HepG2 (cell line): ENCODE results near the gene TACC2. TPM values are rescaled to one million over a fixed set of nuclear protein-coding genes. Genes with fewer than 3 reads are reported as not detected.

Source experiments
- CERS6 ChIP-seq: sonication (generic); formaldehyde crosslinking; IDR thresholded peaks from 2 replicates; pipeline ENCODE4 v1.5.0; 2020; ENCODE audit warnings: missing genetic modification reagents
- FOXM1 ChIP-seq: sonication (generic); formaldehyde crosslinking; IDR thresholded peaks from 2 replicates; pipeline ENCODE4 v1.5.0; 2020; ENCODE audit warnings: missing genetic modification reagents
- GATAD1 ChIP-seq: IDR thresholded peaks from 2 replicates; pipeline ENCODE4 v1.6.1; 2016; ENCODE audit warnings: missing genetic modification reagents, missing compliant biosample characterization
- MAZ ChIP-seq, 2 experiments: sonication (generic) in 1 of 2; formaldehyde crosslinking in 1 of 2; IDR thresholded peaks; 2 replicates each; pipeline versions ENCODE4 v1.5.0 to v1.6.1; 2012 to 2020; ENCODE audit warnings: low read depth in 2 of 2, mild to moderate bottlenecking in 2 of 2, borderline replicate concordance in 1 of 2, improper control_type of control experiment in 1 of 2, low read length in 1 of 2, missing genetic modification reagents in 1 of 2, moderate library complexity in 1 of 2
- NBN ChIP-seq: fragments of 450-650 bp; conservative IDR thresholded peaks from 2 replicates; pipeline ENCODE4 v1.6.1; 2017
- NFYC ChIP-seq: IDR thresholded peaks from 2 replicates; pipeline ENCODE4 v1.6.1; 2016; ENCODE audit warnings: missing genetic modification reagents, missing compliant biosample characterization
- RERE ChIP-seq: IDR thresholded peaks from 2 replicates; pipeline ENCODE4 v1.6.1; 2016; ENCODE audit warnings: low read depth, missing genetic modification reagents, missing compliant biosample characterization
- RORA ChIP-seq: sonication (generic); formaldehyde crosslinking; IDR thresholded peaks from 2 replicates; pipeline ENCODE4 v1.5.0; 2020; ENCODE audit warnings: mild to moderate bottlenecking, missing genetic modification reagents, moderate library complexity
- SCMH1 ChIP-seq: sonication (generic); formaldehyde crosslinking; IDR thresholded peaks from 2 replicates; pipeline ENCODE4 v1.9.0; 2021; ENCODE audit warnings: missing genetic modification reagents, mild to moderate bottlenecking, borderline replicate concordance
- TBX2 ChIP-seq: sonication (generic); formaldehyde crosslinking; IDR thresholded peaks from 2 replicates; pipeline ENCODE4 v1.5.0; 2020; ENCODE audit warnings: missing genetic modification reagents, mild to moderate bottlenecking, borderline replicate concordance
- TCF7L2 ChIP-seq: IDR thresholded peaks from 2 replicates; pipeline ENCODE4 v1.6.1; 2011; ENCODE audit warnings: mild to moderate bottlenecking, low read depth, low read length, moderate library complexity
- TFDP1 ChIP-seq: IDR thresholded peaks from 2 replicates; pipeline ENCODE4 v1.6.1; 2016; ENCODE audit warnings: missing compliant biosample characterization, missing genetic modification reagents, borderline replicate concordance
- TRIM24 ChIP-seq: sonication (generic); formaldehyde crosslinking; IDR thresholded peaks from 2 replicates; pipeline ENCODE4 v1.8.0; 2022; ENCODE audit warnings: mild to moderate bottlenecking, missing genetic modification reagents
- ZBTB10 ChIP-seq: sonication (generic); formaldehyde crosslinking; IDR thresholded peaks from 2 replicates; pipeline ENCODE4 v1.4.0; 2020; ENCODE audit warnings: missing genetic modification reagents, borderline replicate concordance
- ZNF143 ChIP-seq: sonication (generic); formaldehyde crosslinking; IDR thresholded peaks from 2 replicates; pipeline ENCODE4 v1.4.0; 2020; ENCODE audit warnings: missing genetic modification reagents
- ZNF232 ChIP-seq: sonication (generic); formaldehyde crosslinking; IDR thresholded peaks from 2 replicates; pipeline ENCODE4 v1.4.0; 2020; ENCODE audit warnings: missing genetic modification reagents, borderline replicate concordance
- ZNF550 ChIP-seq: sonication (generic); formaldehyde crosslinking; IDR thresholded peaks from 2 replicates; pipeline ENCODE4 v1.4.0; 2020; ENCODE audit warnings: mild to moderate bottlenecking, missing genetic modification reagents, borderline replicate concordance
- ZNF556 ChIP-seq: sonication (generic); formaldehyde crosslinking; IDR thresholded peaks from 2 replicates; pipeline ENCODE4 v1.4.0; 2020; ENCODE audit warnings: mild to moderate bottlenecking, missing genetic modification reagents, borderline replicate concordance
- polyA plus RNA-seq, 8 experiments: library from polyadenylated mRNA; depleted of rRNA in 3 of 8; stranded (reverse) in 7 of 8; unstranded in 1 of 8; fragments of >200 nt; fragmentation: Illumina TruSeq in 4 of 8; extraction: Trizol in 4 of 8; gene quantifications; 2 replicates each; pipeline versions ENCODE4 v1.2.1 to v1.2.3, GENCODE V29; 2011 to 2016; ENCODE audit warnings: low read depth in 4 of 8, missing spikeins in 1 of 8, mixed read lengths in 1 of 8; ENCODE audit not compliant: insufficient read depth in 1 of 8
- total RNA-seq, 5 experiments: library from RNA; depleted of rRNA; stranded (reverse); fragments of >200 nt; fragmentation: Illumina TruSeq; extraction: Trizol; gene quantifications; 2 replicates each; pipeline ENCODE4 v1.2.3, GENCODE V29; 2016; ENCODE audit warnings: low read depth in 1 of 5

Gene TACC2
- total and polyA plus RNA-seq, 2 of the 13 experiments (the other 11 are each of a cell fraction or from before 2014, with no cell fraction given), result 11.8 to 16.0 TPM

- TF ChIP-seq ZNF232 (CRISPR knock-in tag), result peak; percentile 32; the same call in 1 of the 2 replicates
- TF ChIP-seq ZNF143, result peak; percentile 57; the same call in 1 of the 2 replicates
- peak; percentile 91; the same call in 1 of the 2 replicates for TF ChIP-seq RERE (CRISPR knock-in tag)
- no peak for TF ChIP-seq CERS6 (CRISPR knock-in tag)
- peak; percentile 36; the same call in 1 of the 2 replicates for TF ChIP-seq NFYC (CRISPR knock-in tag)
- no peak for TF ChIP-seq TRIM24 (CRISPR knock-in tag)
- peak; percentile 97 for TF ChIP-seq MAZ (IDR thresholded peaks at IDR 0.05; ENCODE audit: borderline replicate concordance, low read depth, low read length)
- peak; percentile 76; the same call in 1 of the 2 replicates for TF ChIP-seq MAZ (CRISPR knock-in tag; IDR thresholded peaks at IDR 0.05; ENCODE audit: low read depth)
- TF ChIP-seq GATAD1, result peak; percentile 70
- no peak for TF ChIP-seq SCMH1
- peak; percentile 91 for TF ChIP-seq TBX2 (CRISPR knock-in tag)
- TF ChIP-seq NBN, result no peak
- TF ChIP-seq TCF7L2, result no peak
- TF ChIP-seq ZNF550 (CRISPR knock-in tag), result no peak
- TF ChIP-seq ZBTB10, result no peak
- TF ChIP-seq ZNF556 (CRISPR knock-in tag), result peak; percentile 73; the same call in 1 of the 2 replicates
- no peak for TF ChIP-seq RORA (CRISPR knock-in tag)
- TF ChIP-seq FOXM1 (CRISPR knock-in tag), result no peak
- peak; percentile 87; the same call in 1 of the 2 replicates for TF ChIP-seq TFDP1 (CRISPR knock-in tag)
These were observed 74.1 kb downstream of the TACC2 start (continued) for GRCh38 chr10:122062831-122063674.
